Neuron (in vitro differentiated cells): Measurements from ENCODE around the gene COL16A1.

Source experiments
- H2AFZ ChIP-seq: one replicate; pipeline ENCODE4 v1.6.1; 2013; ENCODE audit warnings: low read depth, mild to moderate bottlenecking, inconsistent platforms, low read length, moderate library complexity
- H3K27me3 ChIP-seq: one replicate; pipeline ENCODE4 v1.6.1; 2013; ENCODE audit warnings: low read length; ENCODE audit not compliant: insufficient read depth
- H3K36me3 ChIP-seq: one replicate; pipeline ENCODE4 v1.6.1; 2013; ENCODE audit warnings: low read length; ENCODE audit not compliant: insufficient read depth
- H3K4me1 ChIP-seq: one replicate; pipeline ENCODE4 v1.6.1; 2013; ENCODE audit warnings: low read length; ENCODE audit not compliant: insufficient read depth
- H3K4me3 ChIP-seq: 2 replicates; pipeline ENCODE4 v1.5.1; 2013; ENCODE audit warnings: mild to moderate bottlenecking, low read length, moderate library complexity
- H3K9me3 ChIP-seq: one replicate; pipeline ENCODE4 v1.6.1; 2013; ENCODE audit warnings: low read length

COL16A1 gene

GRCh38 chr1:31695327-31695726 lies 8.5 kb downstream of the COL16A1 start:
- Histone ChIP-seq H3K36me3 (no peaks in the 10 kb centered on the region), H3K4me3 (no peak overlapping the region), H3K27me3 (peaks cover 19% of the 10 kb centered on the region), H2AFZ (no peak overlapping the region), H3K9me3 (no peaks in the 10 kb centered on the region), H3K4me1 (no peaks in the 10 kb centered on the region)

- peaks cover 20% of the 10 kb centered on the region for H3K27me3 ChIP-seq
- H3K36me3 ChIP-seq: no peaks in the 10 kb centered on the region
- H3K9me3 ChIP-seq: no peaks in the 10 kb centered on the region
- no peak overlapping the region for H2AFZ ChIP-seq
- no peak overlapping the region for H3K4me3 ChIP-seq
- H3K4me1 ChIP-seq: no peaks in the 10 kb centered on the region
Measured at GRCh38 chr1:31694964-31695313, 8.9 kb downstream of the COL16A1 start.

- no peaks in the 10 kb centered on the region for H3K4me1 ChIP-seq
- no peaks in the 10 kb centered on the region for H3K9me3 ChIP-seq
- H3K4me3 ChIP-seq: no peak overlapping the region
- H3K36me3 ChIP-seq: no peaks in the 10 kb centered on the region
- H3K27me3 ChIP-seq: peaks cover 21% of the 10 kb centered on the region
- no peak overlapping the region for H2AFZ ChIP-seq
Measured at GRCh38 chr1:31694069-31694963, 9.5 kb downstream of the COL16A1 start.

GRCh38 chr1:31693231-31693630 lies 10.6 kb downstream of the COL16A1 start:
- Histone ChIP-seq H3K27me3 (peaks cover 21% of the 10 kb centered on the region), H2AFZ (no peak overlapping the region), H3K9me3 (no peaks in the 10 kb centered on the region), H3K36me3 (no peaks in the 10 kb centered on the region), H3K4me1 (no peaks in the 10 kb centered on the region), H3K4me3 (no peak overlapping the region)

- no peaks in the 10 kb centered on the region for H3K36me3 ChIP-seq
- H3K27me3 ChIP-seq: peaks cover 21% of the 10 kb centered on the region
Measured at GRCh38 chr1:31691951-31692350, 11.9 kb downstream of the COL16A1 start.

GRCh38 chr1:31691446-31691845 lies 12.4 kb downstream of the COL16A1 start:
- Histone ChIP-seq H3K4me3 (no peak overlapping the region), H3K27me3 (peaks cover 21% of the 10 kb centered on the region), H3K9me3 (no peaks in the 10 kb centered on the region), H3K4me1 (no peaks in the 10 kb centered on the region), H3K36me3 (no peaks in the 10 kb centered on the region), H2AFZ (no peak overlapping the region)

More at GRCh38 chr1:31691951-31692350, 11.9 kb downstream of the COL16A1 start:
- H3K4me3 ChIP-seq: no peak overlapping the region
- H3K4me1 ChIP-seq: no peaks in the 10 kb centered on the region
- H3K9me3 ChIP-seq: no peaks in the 10 kb centered on the region
- no peak overlapping the region for H2AFZ ChIP-seq

- Histone ChIP-seq H3K36me3 (no peaks in the 10 kb centered on the region), H3K4me1 (no peaks in the 10 kb centered on the region), H3K9me3 (no peaks in the 10 kb centered on the region), H3K4me3 (no peak overlapping the region), H3K27me3 (peaks cover 26% of the 10 kb centered on the region), H2AFZ (no peak overlapping the region)
Measured at GRCh38 chr1:31690921-31691320, 12.9 kb downstream of the COL16A1 start.

DNA sequence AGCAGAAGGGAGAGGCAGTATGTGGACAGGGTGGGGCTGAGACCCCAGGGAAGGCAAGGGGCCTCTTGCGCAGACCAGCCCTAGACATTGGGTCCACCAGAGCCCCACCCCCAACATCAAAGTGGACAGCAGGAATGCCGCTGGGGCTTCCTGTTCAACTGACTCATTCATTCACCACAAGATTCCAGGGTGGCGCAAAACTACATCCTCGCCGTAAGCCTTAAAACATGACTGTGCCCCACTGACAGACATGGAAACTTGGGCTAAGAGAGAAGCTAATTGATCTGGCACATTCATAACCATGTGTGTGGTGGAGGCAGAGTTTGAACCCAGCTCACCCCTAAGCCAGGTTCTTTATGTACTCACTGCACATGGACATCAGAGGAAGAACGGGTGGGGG lies 14.0 kb downstream of the COL16A1 start:
- Histone ChIP-seq H3K36me3 (no peaks in the 10 kb centered on the region), H3K9me3 (no peaks in the 10 kb centered on the region), H3K27me3 (peaks cover 35% of the 10 kb centered on the region), H2AFZ (no peak overlapping the region), H3K4me3 (no peak overlapping the region), H3K4me1 (no peaks in the 10 kb centered on the region)

DNA sequence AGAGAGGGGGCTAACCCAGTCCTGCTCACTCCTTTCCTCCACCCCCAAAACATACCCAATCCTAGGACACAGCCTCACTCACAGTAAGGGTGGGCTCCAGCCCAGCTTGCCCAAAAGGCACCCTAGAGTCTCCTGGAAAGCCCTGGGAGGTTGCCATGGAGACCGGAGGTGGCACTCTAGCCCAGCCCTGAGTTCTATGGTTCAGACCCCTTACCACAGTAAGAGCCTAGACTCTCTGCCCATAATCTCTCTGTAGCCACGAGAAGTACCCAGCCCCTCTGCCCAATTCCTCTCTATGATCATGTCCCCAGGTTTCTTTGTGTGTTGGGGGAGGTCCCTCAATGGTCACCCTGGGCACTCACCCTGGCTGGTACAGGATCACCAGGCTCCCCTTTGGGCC lies 14.4 kb downstream of the COL16A1 start:
- Histone ChIP-seq H3K27me3 (peaks cover 39% of the 10 kb centered on the region), H3K9me3 (no peaks in the 10 kb centered on the region), H3K4me1 (no peaks in the 10 kb centered on the region), H2AFZ (no peak overlapping the region), H3K4me3 (no peak overlapping the region), H3K36me3 (no peaks in the 10 kb centered on the region)

- H2AFZ ChIP-seq: no peak overlapping the region
- H3K36me3 ChIP-seq: no peaks in the 10 kb centered on the region
- no peaks in the 10 kb centered on the region for H3K9me3 ChIP-seq
- no peaks in the 10 kb centered on the region for H3K4me1 ChIP-seq
- no peak overlapping the region for H3K4me3 ChIP-seq
- H3K27me3 ChIP-seq: peaks cover 48% of the 10 kb centered on the region
Measured at GRCh38 chr1:31688233-31688918, 15.4 kb downstream of the COL16A1 start.

DNA sequence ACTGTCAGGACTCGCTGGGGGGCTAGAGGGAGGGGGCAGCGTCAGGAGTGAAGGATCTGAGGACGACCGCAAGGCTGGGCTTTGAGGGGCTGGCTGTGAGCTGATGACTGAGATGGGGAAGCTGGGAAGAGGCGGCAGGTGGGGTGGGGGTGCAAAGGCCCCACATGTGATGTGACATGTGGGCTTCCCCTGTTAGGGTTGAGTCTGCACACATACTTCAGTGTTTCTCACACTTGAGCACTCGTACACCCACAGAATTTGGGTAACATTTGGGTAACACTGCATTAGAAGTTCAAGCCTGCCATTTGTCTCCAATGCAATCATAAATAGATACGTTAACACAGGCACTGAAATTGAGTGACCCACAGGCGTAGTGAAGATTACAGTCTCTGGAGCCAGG lies 16.2 kb downstream of the COL16A1 start:
- H3K9me3 ChIP-seq: no peaks in the 10 kb centered on the region
- H3K4me1 ChIP-seq: no peaks in the 10 kb centered on the region
- H3K36me3 ChIP-seq: no peaks in the 10 kb centered on the region
- H2AFZ ChIP-seq: no peak overlapping the region
- peaks cover 51% of the 10 kb centered on the region for H3K27me3 ChIP-seq
- no peak overlapping the region for H3K4me3 ChIP-seq

DNA sequence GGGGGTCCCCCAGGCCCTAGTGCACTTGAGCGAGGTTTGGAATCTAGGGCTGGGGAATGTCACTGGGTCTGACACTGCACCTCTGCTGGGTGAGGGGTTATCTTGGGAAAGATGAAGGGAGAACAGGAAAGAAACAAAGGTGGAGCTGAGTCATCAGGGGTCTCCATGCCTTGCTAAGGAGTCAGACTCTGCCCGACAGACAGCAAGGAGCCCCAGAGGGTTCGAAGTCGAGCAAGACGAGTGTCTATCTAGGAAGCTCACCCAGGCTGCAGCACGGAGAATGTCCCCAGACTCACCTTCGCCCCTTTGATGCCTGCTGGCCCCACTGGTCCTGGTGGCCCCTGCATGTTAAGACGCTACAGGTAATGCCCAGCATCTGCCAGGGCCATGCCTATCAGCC lies 18.0 kb downstream of the COL16A1 start:
- Histone ChIP-seq H2AFZ (no peak overlapping the region), H3K4me1 (no peaks in the 10 kb centered on the region), H3K36me3 (no peaks in the 10 kb centered on the region), H3K27me3 (peaks cover 58% of the 10 kb centered on the region), H3K4me3 (no peak overlapping the region), H3K9me3 (no peaks in the 10 kb centered on the region)

- Histone ChIP-seq H2AFZ (no peak overlapping the region), H3K4me3 (no peak overlapping the region), H3K4me1 (no peaks in the 10 kb centered on the region), H3K9me3 (no peaks in the 10 kb centered on the region), H3K36me3 (no peaks in the 10 kb centered on the region), H3K27me3 (peaks cover 58% of the 10 kb centered on the region)
Measured at GRCh38 chr1:31683997-31684396, 19.8 kb downstream of the COL16A1 start.
